ENCODE measurements around the gene TENM3.

The TENM3 gene

GRCh38 chr4:182291597-182292270 is 48.5 kb downstream of the TENM3 start:
- no peak for DNase-seq

DNA sequence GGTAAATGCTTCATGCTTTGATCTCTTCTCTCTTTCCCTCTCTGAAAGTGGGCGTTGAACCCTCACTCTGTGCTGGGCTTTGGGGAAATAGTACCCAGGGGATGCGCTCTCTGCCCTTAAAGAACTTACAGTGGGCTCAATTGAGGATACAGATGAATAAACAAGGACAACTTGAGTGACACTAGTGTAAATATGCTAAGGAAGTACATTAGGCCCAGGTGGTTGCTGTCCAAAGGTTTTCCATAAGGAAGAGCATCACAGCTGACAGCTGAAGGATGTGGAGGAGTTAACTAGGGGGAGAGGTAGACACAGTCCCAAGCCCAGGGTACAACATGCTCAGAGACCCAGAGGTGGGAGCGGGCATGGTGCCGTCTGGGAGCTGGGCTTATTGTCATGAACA is 49.4 kb downstream of the TENM3 start:
- DNase-seq, result no peak

DNA sequence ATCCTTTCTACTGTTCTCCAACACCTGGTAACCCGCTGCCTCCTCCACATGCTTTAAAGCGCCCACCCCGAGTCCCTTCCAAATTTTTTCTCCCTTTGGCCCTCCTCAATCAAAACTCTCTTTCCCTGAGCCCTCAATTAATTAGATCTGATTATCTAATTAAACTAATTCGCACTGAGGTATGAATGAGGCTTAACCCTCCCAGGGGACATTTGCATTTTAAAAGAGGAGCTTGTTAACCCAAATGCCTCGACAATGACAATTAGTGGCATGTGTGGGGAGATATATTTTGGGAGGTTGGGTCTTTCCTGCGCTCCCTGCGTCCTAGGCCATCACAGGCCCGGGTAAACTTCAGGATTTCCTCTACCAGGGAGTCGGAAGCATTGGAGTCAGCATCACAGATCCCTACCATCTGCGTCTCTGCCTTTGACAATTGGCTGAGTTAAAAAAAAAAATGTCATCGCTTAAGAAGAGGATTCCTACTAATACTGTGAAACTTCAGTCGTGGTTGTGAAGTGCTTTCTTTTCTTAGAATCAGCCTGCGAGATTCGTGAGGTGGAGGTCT is 50.6 kb downstream of the TENM3 start:
- DNase-seq, result no peak

DNA sequence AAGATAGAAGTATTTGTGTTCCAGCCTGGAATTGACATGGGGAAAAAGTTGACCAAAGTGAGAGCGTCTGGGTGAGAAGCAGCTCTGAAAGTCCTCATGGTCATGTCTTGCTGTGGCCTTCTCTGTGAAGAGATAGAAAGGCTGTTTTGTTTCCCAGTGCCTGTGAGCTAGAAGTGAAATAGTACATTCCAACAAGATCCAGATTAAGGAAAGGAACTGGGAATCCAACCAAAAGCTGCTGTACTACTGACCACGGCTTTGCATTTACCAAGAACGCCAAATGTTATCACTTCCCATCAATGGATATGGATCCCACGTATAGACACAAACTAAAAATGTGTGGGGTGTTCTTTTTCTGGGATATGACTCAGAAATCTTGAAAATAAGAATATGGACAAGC is 51.2 kb downstream of the TENM3 start:
- no peak for DNase-seq

DNA sequence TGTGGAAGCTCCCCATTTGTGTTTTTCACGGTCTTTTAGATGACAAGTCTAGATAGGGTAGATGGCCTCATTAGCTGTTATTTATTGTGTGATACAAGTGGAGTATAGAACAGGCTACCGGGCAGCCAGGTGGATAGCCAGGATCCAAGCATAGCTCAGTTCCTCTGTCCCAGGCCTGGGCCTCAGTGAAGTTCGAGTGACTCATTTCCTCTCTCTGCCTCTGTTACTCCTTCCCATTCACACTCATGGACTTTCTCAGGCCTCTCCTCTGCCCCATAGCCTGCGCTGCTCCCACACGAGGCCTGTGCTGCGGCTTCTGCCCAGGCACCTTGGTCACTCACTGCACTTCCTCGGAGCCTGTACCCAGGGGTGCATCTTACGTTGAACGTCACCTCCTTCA is 54.5 kb downstream of the TENM3 start:
- DNase-seq, result no peak

DNA sequence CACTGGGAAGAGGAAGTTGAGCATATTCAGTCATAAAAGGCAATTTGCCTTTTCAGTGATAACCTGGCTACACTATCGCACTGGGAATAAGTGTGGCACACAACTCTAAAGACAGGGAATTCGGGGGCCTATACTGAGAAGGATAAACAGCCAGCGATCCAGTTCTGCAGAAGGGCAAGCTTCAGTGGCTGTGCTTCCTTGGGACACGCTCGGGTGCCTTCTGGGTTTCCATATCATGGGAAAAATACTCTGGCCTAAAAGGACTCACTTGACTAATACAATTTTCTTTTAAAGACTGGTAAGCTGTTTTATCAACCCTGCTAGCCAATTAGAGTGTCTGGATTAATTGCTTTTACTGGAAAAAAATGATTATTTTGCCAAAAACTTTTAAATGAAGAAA is 58.5 kb downstream of the TENM3 start:
- DNase-seq, result no peak

GRCh38 chr4:182303847-182304246 is 60.6 kb downstream of the TENM3 start:
- DNase-seq, result no peak

- DNase-seq, result no peak
Observed at GRCh38 chr4:182306792-182307507, 63.7 kb downstream of the TENM3 start.

DNA sequence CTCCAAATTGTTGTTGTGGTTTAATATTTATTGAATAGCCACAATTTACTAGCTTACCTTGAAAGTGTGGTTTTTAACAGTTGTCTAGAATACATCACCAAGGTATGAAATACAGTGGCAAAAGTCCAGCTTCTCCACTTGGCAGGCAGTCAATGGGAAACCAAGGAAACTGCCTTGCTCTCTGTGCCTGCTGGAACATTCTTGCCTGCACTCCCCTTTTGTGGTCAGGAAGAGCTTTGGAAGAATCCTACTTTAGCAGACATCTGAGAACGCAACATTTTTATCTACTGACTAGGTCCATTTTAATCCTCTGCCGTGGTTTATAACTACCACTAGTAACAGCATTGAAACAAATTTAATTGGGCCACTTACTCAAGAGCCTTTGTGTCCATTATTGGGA is 64.5 kb downstream of the TENM3 start:
- DNase-seq, result no peak

- DNase-seq, result no peak
Observed at GRCh38 chr4:182309877-182310276, 66.7 kb downstream of the TENM3 start.

DNA sequence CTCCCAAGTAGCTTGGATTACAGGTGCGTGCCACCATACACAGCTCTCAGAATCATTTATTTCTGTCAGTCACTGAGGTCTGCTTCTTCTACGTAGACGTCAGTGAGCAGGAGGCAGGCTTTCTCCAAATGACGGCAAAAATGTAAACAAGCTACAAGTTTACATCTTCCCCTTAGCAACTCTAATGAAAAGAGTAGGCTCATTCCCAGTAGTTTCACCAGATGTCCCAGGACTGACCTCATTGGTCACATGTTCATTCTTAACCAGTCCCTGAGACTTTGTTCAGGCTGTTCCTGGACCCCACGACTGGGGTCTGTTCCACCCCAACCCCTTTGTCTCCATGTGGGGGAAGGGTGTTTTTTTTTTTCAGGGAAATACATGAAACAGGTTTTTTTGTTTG is 67.1 kb downstream of the TENM3 start:
- no peak for DNase-seq

DNA sequence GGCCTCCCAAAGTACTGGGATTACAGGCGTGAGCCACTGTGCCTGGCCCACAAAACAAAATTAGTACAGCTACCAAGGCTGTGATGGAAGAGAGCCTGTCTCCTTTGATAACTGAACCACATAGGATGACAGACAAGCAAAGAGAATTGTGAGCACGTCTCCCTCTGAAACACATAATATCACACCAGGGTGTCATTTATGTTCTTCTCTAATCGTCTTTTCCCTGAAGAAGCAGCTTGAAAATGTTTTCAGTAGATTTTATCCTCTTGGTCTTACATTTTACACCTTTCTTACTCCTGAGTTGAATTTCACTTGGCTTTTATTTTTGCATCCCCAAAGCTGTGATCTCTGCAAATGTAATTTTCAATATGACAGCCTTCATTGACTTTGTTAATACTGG is 67.8 kb downstream of the TENM3 start:
- no peak for DNase-seq

DNA sequence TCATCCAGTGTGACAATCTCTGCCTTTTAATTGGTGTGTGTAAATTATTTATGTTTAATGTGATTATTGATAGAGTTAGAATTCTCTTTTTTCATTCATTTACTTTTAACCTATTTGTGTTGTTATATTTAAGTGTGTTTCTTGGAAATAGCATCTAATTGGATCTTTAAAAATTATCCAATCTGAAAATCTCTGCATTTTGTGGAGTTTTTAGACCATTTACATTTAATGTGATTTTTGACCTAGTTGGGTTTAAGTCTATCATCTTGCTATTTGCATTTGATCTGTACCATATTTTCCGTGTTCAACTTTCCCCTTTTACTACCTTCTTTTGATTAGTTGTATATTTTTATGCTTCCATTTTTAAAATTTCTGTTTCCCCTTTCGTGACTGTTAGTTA is 71.3 kb downstream of the TENM3 start:
- DNase-seq, result no peak

DNA sequence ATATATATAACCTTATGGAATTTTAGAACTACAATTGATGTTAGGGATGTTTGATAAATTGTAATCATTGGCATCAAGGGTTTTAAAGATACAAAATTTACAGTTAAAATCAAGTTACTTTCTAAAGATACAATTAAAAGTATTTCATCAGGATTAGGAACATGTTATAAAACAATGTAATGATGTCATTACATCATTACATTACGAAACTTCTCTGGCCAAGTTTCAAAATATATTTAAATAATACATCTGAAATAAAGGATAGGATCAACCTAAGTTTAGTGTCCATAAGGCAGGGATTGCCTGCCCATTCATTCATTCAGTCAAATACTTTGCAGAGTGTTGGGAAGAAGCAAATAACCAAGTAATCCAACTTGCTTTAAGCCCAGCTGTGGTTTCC is 75.1 kb downstream of the TENM3 start:
- no peak for DNase-seq

GRCh38 chr4:182320092-182320491 is 76.9 kb downstream of the TENM3 start:
- no peak for DNase-seq

DNA sequence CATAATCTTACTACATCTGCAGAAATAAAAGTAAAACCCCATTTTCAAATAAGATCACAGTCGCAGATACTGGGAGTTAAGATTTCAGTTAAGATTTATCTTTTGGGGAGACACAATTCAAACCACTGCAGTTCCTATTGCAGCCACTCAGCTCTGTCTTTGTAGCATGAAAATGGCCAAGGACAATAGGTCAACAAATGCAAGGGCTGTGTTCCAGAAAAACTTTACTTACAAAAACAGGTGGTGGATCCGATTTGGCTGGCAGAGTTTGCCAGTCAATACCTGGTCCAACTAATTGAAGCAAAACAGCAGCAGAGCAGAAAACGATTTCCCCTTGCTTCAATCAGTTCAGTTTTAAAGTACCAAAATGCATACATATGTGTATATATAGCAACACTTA is 77.4 kb downstream of the TENM3 start:
- no peak for DNase-seq

DNA sequence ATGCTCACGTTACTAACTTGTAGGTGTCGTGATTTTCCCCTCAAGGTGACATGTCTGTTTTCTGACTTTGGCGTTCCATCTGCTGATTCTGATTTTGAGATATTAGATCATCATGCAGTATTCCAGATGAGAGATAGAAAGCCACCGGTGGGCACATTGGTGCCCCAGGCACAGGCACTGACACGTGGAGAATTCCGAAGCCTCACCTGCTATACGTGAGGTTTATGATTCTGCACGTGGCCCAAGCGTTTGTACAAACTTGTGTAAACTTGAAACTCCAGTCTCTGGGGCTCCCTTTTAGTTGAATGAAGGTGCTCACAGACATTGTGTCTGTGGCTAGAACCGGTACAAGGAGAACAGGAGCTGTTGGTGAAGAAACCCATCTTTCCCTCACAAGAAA is 81.1 kb downstream of the TENM3 start:
- no peak for DNase-seq

DNA sequence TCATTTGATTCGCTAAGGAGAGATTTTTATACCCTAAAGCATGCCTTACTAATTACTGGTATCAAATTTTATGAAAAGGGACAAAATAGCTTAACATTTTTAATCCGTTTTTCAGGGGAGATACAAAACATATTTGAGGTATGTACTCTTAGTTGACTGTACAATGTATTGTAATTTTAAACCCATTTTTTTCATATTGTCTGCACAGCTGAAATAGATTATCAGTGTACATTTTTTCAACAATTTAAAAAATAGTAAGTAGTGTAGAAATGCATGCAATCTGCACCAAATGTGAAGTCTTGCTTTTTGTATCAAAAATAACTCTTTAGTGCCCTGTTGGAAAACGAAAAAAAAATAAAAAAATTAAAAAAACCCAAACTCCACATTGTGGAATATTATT is 82.2 kb downstream of the TENM3 start:
- no peak for DNase-seq

DNA sequence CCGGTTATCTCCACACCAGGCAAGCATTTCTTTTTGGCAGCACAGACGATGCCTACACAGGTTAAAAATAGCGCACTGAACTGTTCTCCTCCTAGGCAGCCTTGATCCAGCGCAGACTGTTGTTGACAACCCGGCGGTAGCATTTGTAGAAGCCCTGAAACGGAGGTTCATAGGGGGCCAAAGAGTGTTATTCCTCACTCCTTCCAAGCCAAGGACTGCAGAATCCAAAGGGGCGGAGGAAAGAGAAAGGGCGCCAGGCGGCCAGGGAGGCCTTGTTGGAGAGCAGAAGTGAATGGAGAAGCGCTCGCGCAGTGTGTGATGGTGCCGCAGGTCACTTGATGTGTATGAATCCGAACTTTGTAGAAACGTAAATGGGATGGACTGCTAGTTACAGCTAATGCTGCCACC is 82.7 kb downstream of the TENM3 start:
- no peak for DNase-seq

GRCh38 chr4:182328505-182328904 is 85.3 kb downstream of the TENM3 start:
- no peak for DNase-seq

GRCh38 chr4:182337366-182337765 is 94.2 kb downstream of the TENM3 start:
- DNase-seq, result no peak

DNA sequence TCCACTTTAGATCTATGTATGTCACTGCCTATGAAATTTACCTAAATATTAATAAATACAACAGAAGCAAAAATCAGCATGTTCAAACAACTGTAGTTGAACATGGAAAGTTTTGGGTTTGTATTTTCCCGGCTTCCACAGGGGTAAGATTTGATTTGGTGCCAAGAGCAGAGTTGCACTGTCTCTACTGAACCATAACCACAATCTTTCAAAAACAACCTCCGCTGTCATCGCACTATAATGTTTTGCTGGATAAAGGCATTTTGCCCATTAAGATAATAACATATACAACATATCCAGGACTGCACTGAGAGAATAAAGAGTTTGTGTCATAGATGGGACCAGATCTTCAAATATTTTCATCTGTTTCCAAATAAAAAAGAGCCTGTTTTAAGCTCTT is 94.9 kb downstream of the TENM3 start:
- no peak for DNase-seq

DNA sequence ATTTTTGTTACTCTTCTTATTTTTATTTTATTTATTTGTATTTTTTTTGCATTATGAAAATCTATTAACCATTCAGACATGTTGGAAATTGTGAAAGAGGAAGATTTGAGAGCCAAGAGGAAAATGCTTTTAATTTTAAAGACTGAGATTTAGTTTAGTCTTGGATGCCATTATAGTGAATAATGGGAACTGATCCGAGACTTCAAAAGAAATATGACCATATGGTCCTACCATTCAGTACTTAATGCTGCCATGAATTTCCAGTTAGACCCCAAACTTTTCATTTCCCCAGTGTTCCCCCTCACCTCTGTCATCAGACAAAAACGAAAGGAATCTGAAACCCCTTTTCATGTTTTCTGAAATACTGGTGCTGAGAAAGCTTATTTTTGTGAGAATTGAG is 95.5 kb downstream of the TENM3 start:
- DNase-seq, result no peak

DNA sequence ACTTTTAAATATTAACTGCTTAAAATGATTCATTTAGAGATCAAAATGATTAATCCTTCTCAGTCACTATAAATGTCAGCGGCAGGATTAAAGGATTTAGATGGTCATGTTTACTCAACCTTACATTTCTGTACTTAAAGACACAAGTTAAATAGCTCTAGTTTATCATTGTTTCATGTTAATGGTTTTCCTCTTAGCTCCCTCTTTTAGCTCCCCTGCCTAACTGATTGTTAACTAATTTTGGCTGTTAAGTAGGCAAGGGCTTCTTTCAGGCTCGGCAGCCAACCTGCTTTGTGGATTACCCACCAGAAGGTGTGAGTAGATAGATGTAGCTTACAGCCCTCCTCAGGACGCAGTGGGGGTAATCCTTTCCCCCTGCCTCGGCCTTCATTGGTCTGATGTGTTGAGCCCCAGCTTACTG is 96.0 kb downstream of the TENM3 start:
- DNase-seq, result no peak

- DNase-seq, result no peak
Observed at GRCh38 chr4:182343453-182343852, 100.3 kb downstream of the TENM3 start.
